Neural cell (in vitro differentiated cells): Measurements from ENCODE around the gene TACC3.

Source experiments
- CTCF ChIP-seq: fragments of 450-650 bp; IDR thresholded peaks from 2 replicates; pipeline ENCODE4 v1.5.1; 2014; ENCODE audit warnings: antibody characterized with exemption, mild to moderate bottlenecking, moderate library complexity; ENCODE audit not compliant: poor library complexity, severe bottlenecking
- EZH2 ChIP-seq: fragments of 200-600, 300-800 bp; shearing (Covaris generic), sonication (generic); IDR thresholded peaks from 2 replicates; pipeline ENCODE4 v1.6.1; 2014; ENCODE audit warnings: antibody characterized with exemption, low read length, borderline replicate concordance, mild to moderate bottlenecking; ENCODE audit not compliant: insufficient read depth, poor library complexity, severe bottlenecking
- RAD21 ChIP-seq: fragments of 450-650 bp; conservative IDR thresholded peaks from 2 replicates; pipeline ENCODE4 v1.6.1; 2014; ENCODE audit warnings: antibody characterized with exemption, mild to moderate bottlenecking, moderate library complexity
- REST ChIP-seq: IDR thresholded peaks from 2 replicates; pipeline ENCODE4 v1.6.1; 2012; ENCODE audit warnings: borderline replicate concordance

- no peak for TF ChIP-seq CTCF
- TF ChIP-seq REST: no peak
- TF ChIP-seq EZH2: no peak
- no peak for TF ChIP-seq RAD21
Observed at GRCh38 chr4:1759170-1759817, 38.0 kb downstream of the TACC3 start.
